ENCODE data around the gene EYA2. TPM values are rescaled to one million over a fixed set of nuclear protein-coding genes. Genes with fewer than 3 reads are reported as not detected.

The EYA2 gene
- total and polyA plus RNA-seq, 2 experiments from 2014 or later, result 1.4 to 2.0 TPM

DNA sequence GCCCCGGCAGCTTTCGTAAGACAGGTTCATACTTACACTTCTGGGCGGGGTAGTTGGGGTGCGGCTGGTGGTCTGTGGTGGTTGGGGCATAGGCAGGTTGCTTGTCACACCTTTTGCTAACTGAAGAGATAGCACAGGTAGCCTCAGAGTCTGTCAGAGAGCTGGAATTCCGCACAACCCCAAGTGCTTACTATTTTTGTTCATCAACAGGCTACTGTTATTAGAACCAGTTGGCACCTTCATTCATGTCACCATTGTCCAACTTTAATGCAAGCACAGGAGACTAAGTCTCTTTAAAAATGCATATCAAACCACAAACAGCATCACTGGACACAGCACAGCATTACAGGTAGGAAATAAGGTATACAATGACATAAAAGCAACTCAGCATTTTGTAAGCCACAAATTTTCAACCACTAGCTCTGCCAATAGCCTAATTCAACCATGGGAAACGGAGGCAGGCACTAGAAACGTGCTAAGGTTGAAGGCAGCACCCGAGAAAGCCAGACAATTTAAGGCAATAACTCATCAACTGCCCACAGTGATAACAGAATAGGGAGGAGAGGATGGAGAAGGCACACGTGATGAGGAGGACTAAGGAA is 318.1 kb downstream of the EYA2 start:
- Histone ChIP-seq H3K79me2 (peaks cover 4% of the 10 kb centered on the region), H3K4me2 (no peak overlapping the region), H3K9me3 (ENCODE audit: low read depth) (no peaks in the 10 kb centered on the region), H3K27ac (no peak overlapping the region), H3K9me2 (replicated peaks; ENCODE audit: insufficient read depth) (no peaks in the 10 kb centered on the region), H3K4me1 (ENCODE audit: insufficient read depth) (no peaks in the 10 kb centered on the region), H3K27me3 (no peaks in the 10 kb centered on the region), H2AFZ (no peak overlapping the region), H3K36me3 (replicated peaks; ENCODE audit: insufficient read depth, low read depth) (no peaks in the 10 kb centered on the region), H3K4me3 (no peak overlapping the region), H4K20me1 (ENCODE audit: insufficient read depth, poor library complexity, severe bottlenecking) (peaks cover 3% of the 10 kb centered on the region)
- 92% methylated on average over 9 of the region's 9 CpGs for WGBS (ENCODE audit: low lambda C conversion rate, missing lambda C conversion rate)
- DNase-seq (ENCODE audit: low spot score), result no peak
- TF ChIP-seq EZH2 (IDR thresholded peaks at IDR 0.05; ENCODE audit: borderline replicate concordance) (no peak), EZH2phosphoT487 (IDR thresholded peaks at IDR 0.05; ENCODE audit: low read depth, severe bottlenecking, unreplicated experiment) (no peak), CTCF (IDR thresholded peaks at IDR 0.05; ENCODE audit: poor library complexity) (no peak)

DNA sequence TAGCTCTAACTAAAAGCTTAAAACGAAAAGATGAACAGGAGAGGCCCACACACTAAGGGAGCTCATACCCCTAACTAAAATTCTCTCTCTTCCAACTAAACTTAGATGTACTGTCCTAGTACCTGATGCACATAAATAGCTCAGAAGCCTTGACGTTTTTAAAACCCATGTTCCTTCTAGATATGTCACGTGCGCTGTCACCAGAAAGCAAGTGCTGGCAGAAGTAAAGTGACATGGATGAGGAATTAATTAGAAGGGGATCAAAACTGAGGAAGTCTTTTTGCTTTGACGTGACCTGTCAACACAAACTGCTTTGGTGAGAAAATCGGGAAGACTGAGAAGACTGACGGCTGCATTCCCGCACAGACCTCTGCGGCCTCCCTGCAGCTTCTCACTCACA is 319.3 kb downstream of the EYA2 start:
- Histone ChIP-seq H3K4me2 (no peak overlapping the region), H3K9me2 (replicated peaks; ENCODE audit: insufficient read depth) (no peaks in the 10 kb centered on the region), H3K36me3 (replicated peaks; ENCODE audit: insufficient read depth, low read depth) (no peaks in the 10 kb centered on the region), H3K27me3 (no peaks in the 10 kb centered on the region), H4K20me1 (ENCODE audit: insufficient read depth, poor library complexity, severe bottlenecking) (peaks cover 3% of the 10 kb centered on the region), H2AFZ (no peak overlapping the region), H3K79me2 (peaks cover 4% of the 10 kb centered on the region), H3K4me3 (no peak overlapping the region), H3K27ac (no peak overlapping the region), H3K4me1 (ENCODE audit: insufficient read depth) (no peaks in the 10 kb centered on the region), H3K9me3 (ENCODE audit: low read depth) (no peaks in the 10 kb centered on the region)
- DNase-seq (ENCODE audit: low spot score), result no peak
- WGBS (ENCODE audit: low lambda C conversion rate, missing lambda C conversion rate), result 97% methylated on average over 9 of the region's 9 CpGs
- TF ChIP-seq EZH2phosphoT487 (IDR thresholded peaks at IDR 0.05; ENCODE audit: low read depth, severe bottlenecking, unreplicated experiment), result no peak
- TF ChIP-seq EZH2 (IDR thresholded peaks at IDR 0.05; ENCODE audit: borderline replicate concordance), result no peak
- TF ChIP-seq CTCF (IDR thresholded peaks at IDR 0.05; ENCODE audit: poor library complexity), result no peak

DNA sequence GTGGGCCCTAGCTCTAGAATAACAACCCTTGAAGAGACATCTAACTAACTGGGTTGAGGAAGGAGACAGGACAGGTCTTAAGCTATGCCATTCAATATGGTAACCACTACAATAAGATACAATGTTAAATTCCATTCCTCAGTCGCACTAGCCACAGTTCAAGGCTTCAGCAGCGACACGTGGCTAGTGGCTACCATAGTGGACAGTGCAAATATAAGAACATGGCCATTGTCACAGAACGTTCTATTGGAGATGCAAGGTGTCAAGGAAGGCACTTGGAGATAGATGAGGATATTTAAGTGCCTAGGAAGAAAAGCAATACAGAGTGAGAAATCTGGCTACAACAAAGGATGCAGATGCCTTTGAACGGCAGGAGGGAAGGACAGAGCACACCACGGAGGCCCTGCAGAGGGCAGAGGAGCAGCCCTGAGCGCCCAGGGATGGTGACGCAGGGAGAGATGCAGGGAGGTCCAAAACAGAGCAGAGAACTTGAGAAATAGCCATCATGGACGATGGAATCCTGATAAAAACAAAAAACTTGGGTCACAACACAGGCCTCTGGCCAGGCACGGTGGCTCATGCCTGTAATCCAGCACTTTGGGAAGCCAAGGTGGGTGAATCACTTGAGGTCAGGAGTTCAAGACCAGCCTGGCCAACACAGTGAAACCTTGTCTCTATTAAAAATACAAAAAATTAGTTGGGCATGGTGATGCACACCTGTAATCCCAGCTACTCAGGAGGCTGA is 321.2 kb downstream of the EYA2 start:
- no peak for TF ChIP-seq EZH2 (IDR thresholded peaks at IDR 0.05; ENCODE audit: borderline replicate concordance)
- TF ChIP-seq EZH2phosphoT487 (IDR thresholded peaks at IDR 0.05; ENCODE audit: low read depth, severe bottlenecking, unreplicated experiment), result no peak
- 92% methylated on average over 10 of the region's 10 CpGs for WGBS (ENCODE audit: low lambda C conversion rate, missing lambda C conversion rate)
- Histone ChIP-seq H3K9me2 (replicated peaks; ENCODE audit: insufficient read depth) (no peaks in the 10 kb centered on the region), H3K36me3 (replicated peaks; ENCODE audit: insufficient read depth, low read depth) (no peaks in the 10 kb centered on the region), H2AFZ (no peak overlapping the region), H3K4me2 (no peak overlapping the region), H3K27me3 (no peaks in the 10 kb centered on the region), H3K4me3 (no peak overlapping the region), H3K27ac (no peak overlapping the region), H3K79me2 (peaks cover 11% of the 10 kb centered on the region), H3K9me3 (ENCODE audit: low read depth) (no peaks in the 10 kb centered on the region), H3K4me1 (ENCODE audit: insufficient read depth) (no peaks in the 10 kb centered on the region), H4K20me1 (ENCODE audit: insufficient read depth, poor library complexity, severe bottlenecking) (peaks cover 3% of the 10 kb centered on the region)
- no peak for DNase-seq (ENCODE audit: low spot score)

DNA sequence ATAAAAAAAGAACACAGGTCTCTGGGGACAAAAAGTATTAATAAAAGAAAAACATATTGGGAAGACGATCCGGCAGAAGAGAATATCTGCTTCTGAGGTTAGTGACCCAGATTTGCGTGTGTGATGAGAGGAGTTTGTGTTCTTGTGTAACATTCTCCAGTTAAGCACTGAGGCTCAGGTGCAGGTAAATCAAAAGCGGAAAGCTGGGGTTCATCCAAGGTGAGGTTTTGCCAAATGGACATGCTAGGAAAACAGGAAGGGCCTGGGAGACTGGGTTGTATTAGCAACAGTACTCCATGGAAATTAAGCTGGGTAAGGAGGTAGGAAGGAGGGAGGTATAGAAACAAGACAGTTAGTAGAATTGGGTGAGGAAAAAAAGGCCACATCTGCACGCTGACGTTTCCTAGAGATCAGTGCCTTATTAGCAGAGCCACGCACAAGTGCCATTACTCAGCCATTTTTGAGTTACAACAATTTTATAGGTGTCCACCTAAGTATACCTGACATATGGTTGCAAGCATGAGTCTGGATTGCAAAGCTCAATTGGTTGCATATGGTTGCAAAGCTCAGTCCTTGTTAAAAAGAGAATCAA is 322.3 kb downstream of the EYA2 start:
- Histone ChIP-seq H3K9me3 (ENCODE audit: low read depth) (no peaks in the 10 kb centered on the region), H3K36me3 (replicated peaks; ENCODE audit: insufficient read depth, low read depth) (no peaks in the 10 kb centered on the region), H3K4me3 (no peak overlapping the region), H3K4me1 (ENCODE audit: insufficient read depth) (no peaks in the 10 kb centered on the region), H3K27me3 (no peaks in the 10 kb centered on the region), H3K4me2 (no peak overlapping the region), H3K79me2 (peaks cover 11% of the 10 kb centered on the region), H4K20me1 (ENCODE audit: insufficient read depth, poor library complexity, severe bottlenecking) (peaks cover 3% of the 10 kb centered on the region), H3K9me2 (replicated peaks; ENCODE audit: insufficient read depth) (no peaks in the 10 kb centered on the region), H2AFZ (no peak overlapping the region), H3K27ac (no peak overlapping the region)
- no peak for TF ChIP-seq CTCF (IDR thresholded peaks at IDR 0.05; ENCODE audit: poor library complexity)
- no peak for TF ChIP-seq EZH2 (IDR thresholded peaks at IDR 0.05; ENCODE audit: borderline replicate concordance)
- no peak for TF ChIP-seq EZH2phosphoT487 (IDR thresholded peaks at IDR 0.05; ENCODE audit: low read depth, severe bottlenecking, unreplicated experiment)
- no peak for DNase-seq (ENCODE audit: low spot score)
- 88% methylated on average over 7 of the region's 7 CpGs for WGBS (ENCODE audit: low lambda C conversion rate, missing lambda C conversion rate)

Data from hepatocyte (in vitro differentiated cells).